K562 (cell line): ENCODE results near the gene MGRN1. TPM values are rescaled to one million over a fixed set of nuclear protein-coding genes. Genes with fewer than 3 reads are reported as not detected.

ENCODE experiments used
- GABPA ChIP-seq: fragments of 200-800 bp; sonication (Bioruptor generic); conservative IDR thresholded peaks from 2 replicates; pipeline ENCODE4 v1.6.1; 2016; ENCODE audit warnings: low read depth, missing genetic modification characterization, missing compliant biosample characterization
- JUND ChIP-seq, 2 experiments: IDR thresholded peaks; 2 replicates in 1 of 2; 3 replicates in 1 of 2; pipeline ENCODE4 v1.6.1; 2011; ENCODE audit warnings: borderline replicate concordance in 2 of 2, low read depth in 2 of 2, low read length in 2 of 2, improper control_type of control experiment in 1 of 2, missing biosample characterization in 1 of 2, missing genetic modification characterization in 1 of 2, missing genetic modification reagents in 1 of 2
- MAFF ChIP-seq: IDR thresholded peaks from 2 replicates; pipeline ENCODE4 v1.6.1; 2012; ENCODE audit warnings: low read length, improper control_type of control experiment
- MTA3 ChIP-seq: fragments of 450-650 bp; formaldehyde crosslinking; IDR thresholded peaks from 2 replicates; pipeline ENCODE4 v1.6.1; 2017; ENCODE audit warnings: mild to moderate bottlenecking, borderline replicate concordance
- NR2C2 ChIP-seq, 2 experiments: fragments of 200-800 bp in 1 of 2; sonication (Bioruptor generic) in 1 of 2; sonication (generic) in 1 of 2; formaldehyde crosslinking in 1 of 2; IDR thresholded peaks; 2 replicates each; pipeline versions ENCODE4 v1.6.1 to v1.8.0; 2016 to 2022; ENCODE audit warnings: mild to moderate bottlenecking in 1 of 2, missing compliant biosample characterization in 1 of 2, missing genetic modification characterization in 1 of 2, missing genetic modification reagents in 1 of 2
- PHF20 ChIP-seq: fragments of 450-650 bp; IDR thresholded peaks from 2 replicates; pipeline ENCODE4 v1.6.1; 2018; ENCODE audit not compliant: partially characterized antibody
- RBM34 ChIP-seq: fragments of 200-400 bp; formaldehyde crosslinking; IDR thresholded peaks from 2 replicates; pipeline ENCODE4 v1.6.1; 2018; ENCODE audit warnings: low read length, borderline replicate concordance; ENCODE audit not compliant: insufficient read depth
- SIX5 ChIP-seq, 2 experiments: IDR thresholded peaks; 2 replicates each; pipeline ENCODE4 v1.6.1; 2011; ENCODE audit warnings: low read length in 2 of 2, borderline replicate concordance in 1 of 2, low read depth in 1 of 2, mild to moderate bottlenecking in 1 of 2, moderate library complexity in 1 of 2; ENCODE audit not compliant: insufficient read depth in 1 of 2
- SOX6 ChIP-seq: fragments of 450-650 bp; IDR thresholded peaks from 2 replicates; pipeline ENCODE4 v1.6.1; 2014; ENCODE audit warnings: mild to moderate bottlenecking
- SP1 ChIP-seq: sonication (generic); formaldehyde crosslinking; IDR thresholded peaks from 2 replicates; pipeline ENCODE4 v1.8.1; 2022; ENCODE audit warnings: mild to moderate bottlenecking, missing genetic modification reagents
- TBP ChIP-seq: optimal IDR thresholded peaks from 2 replicates; pipeline ENCODE3; 2011; ENCODE audit warnings: low read depth, low read length, improper control_type of control experiment
- XRCC5 ChIP-seq: fragments of 200-400 bp; formaldehyde crosslinking; IDR thresholded peaks from 2 replicates; pipeline ENCODE4 v1.6.1; 2017; ENCODE audit warnings: low read depth, mild to moderate bottlenecking, low read length
- ZEB2 ChIP-seq: fragments of 450-650 bp; IDR thresholded peaks from 2 replicates; pipeline ENCODE4 v1.6.1; 2016
- ZNF143 ChIP-seq: sonication (generic); formaldehyde crosslinking; IDR thresholded peaks from 2 replicates; pipeline ENCODE4 v1.9.0; 2022; ENCODE audit warnings: mild to moderate bottlenecking, missing genetic modification reagents
- polyA plus RNA-seq, 8 experiments: library from polyadenylated mRNA; depleted of rRNA in 4 of 8; stranded (reverse) in 5 of 8; unstranded in 3 of 8; fragments of >200 nt; fragmentation: Nextera tagmentation in 2 of 8; fragmentation: Illumina TruSeq in 1 of 8; extraction: Ambion mirVana in 2 of 8; extraction: Trizol in 1 of 8; gene quantifications; 2 replicates each; pipeline versions ENCODE4 v1.2.1 to v1.2.3, GENCODE V29; 2011 to 2014; ENCODE audit warnings: inconsistent platforms in 1 of 8, missing spikeins in 1 of 8
- total RNA-seq, 7 experiments: library from RNA; depleted of rRNA in 6 of 7; stranded (reverse); fragments of >200 nt in 6 of 7; fragmentation: Illumina TruSeq in 2 of 7; extraction: Trizol in 2 of 7; gene quantifications; 2 replicates each; pipeline versions ENCODE4 v1.2.1 to v1.2.3, GENCODE V29; 2011 to 2021; ENCODE audit warnings: low replicate concordance in 1 of 7
- TF ChIP-seq, protein P1 (sequence below): fragments of 200-800 bp; sonication (Bioruptor generic); IDR thresholded peaks from 2 replicates; pipeline ENCODE4 v1.6.1; 2016; ENCODE audit warnings: missing genetic modification characterization, missing compliant biosample characterization
- TF ChIP-seq, protein P2 (sequence below): fragments of 450-650 bp; formaldehyde crosslinking; IDR thresholded peaks from 2 replicates; pipeline ENCODE4 v1.4.0; 2020; ENCODE audit warnings: mild to moderate bottlenecking, mixed read lengths
- TF ChIP-seq, protein P3 (sequence below), 3 experiments: fragments of 200-800 bp in 1 of 3; sonication (Bioruptor generic) in 1 of 3; sonication (generic) in 1 of 3; formaldehyde crosslinking in 1 of 3; IDR thresholded peaks; 2 replicates each; pipeline versions ENCODE4 v1.6.1 to v1.8.0; 2016 to 2022; ENCODE audit warnings: mild to moderate bottlenecking in 2 of 3, missing compliant biosample characterization in 2 of 3, missing genetic modification characterization in 2 of 3, missing genetic modification reagents in 1 of 3

MGRN1 gene
- total and polyA plus RNA-seq, 9 of the 15 experiments (the other 6 are each of a cell fraction or from before 2014, with no cell fraction given), result 0.15 to 37.9 (median 6.0) TPM

DNA sequence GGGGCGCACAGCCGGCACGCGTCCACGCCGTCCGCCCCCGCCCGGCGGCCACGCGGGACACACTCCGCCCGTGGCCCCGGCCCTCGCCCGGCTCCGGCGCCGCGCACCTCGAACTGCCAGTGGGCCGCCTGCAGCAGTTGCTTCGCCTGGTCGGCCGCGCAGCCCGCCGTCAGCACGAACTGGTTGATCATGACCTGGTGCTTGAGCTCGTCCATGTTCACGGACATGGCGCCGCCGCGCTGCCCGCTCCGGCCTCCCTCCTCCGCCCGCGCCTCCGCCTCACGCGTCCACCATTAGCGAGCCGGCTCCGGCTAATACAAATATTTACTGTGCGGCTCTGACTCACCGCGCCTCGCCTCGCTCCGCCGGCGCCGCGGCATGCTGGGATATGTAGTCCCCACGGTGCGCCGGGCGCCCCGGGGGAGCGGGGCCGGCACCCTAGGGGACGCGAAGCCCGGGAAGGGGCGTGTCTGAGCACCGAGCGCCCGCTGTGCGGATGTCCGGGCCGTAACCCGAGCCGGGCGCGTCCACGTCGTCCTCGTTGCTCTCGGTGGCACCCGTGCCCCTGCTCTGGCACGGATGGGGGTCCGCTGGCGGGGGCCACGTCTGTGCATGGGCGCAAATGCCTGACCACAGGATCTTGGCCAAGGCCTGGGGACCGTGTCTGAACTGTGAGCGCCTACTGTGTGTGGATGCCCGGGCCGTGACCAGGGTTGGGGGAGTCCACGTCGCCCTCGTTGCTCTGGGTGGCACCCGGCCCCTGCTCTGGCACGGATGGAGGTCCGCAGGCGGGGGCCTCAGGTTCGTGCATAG lies 9.8 kb upstream of the MGRN1 start, which contains the start of gene UBALD1 (continued):
- TF ChIP-seq, protein P1, sequence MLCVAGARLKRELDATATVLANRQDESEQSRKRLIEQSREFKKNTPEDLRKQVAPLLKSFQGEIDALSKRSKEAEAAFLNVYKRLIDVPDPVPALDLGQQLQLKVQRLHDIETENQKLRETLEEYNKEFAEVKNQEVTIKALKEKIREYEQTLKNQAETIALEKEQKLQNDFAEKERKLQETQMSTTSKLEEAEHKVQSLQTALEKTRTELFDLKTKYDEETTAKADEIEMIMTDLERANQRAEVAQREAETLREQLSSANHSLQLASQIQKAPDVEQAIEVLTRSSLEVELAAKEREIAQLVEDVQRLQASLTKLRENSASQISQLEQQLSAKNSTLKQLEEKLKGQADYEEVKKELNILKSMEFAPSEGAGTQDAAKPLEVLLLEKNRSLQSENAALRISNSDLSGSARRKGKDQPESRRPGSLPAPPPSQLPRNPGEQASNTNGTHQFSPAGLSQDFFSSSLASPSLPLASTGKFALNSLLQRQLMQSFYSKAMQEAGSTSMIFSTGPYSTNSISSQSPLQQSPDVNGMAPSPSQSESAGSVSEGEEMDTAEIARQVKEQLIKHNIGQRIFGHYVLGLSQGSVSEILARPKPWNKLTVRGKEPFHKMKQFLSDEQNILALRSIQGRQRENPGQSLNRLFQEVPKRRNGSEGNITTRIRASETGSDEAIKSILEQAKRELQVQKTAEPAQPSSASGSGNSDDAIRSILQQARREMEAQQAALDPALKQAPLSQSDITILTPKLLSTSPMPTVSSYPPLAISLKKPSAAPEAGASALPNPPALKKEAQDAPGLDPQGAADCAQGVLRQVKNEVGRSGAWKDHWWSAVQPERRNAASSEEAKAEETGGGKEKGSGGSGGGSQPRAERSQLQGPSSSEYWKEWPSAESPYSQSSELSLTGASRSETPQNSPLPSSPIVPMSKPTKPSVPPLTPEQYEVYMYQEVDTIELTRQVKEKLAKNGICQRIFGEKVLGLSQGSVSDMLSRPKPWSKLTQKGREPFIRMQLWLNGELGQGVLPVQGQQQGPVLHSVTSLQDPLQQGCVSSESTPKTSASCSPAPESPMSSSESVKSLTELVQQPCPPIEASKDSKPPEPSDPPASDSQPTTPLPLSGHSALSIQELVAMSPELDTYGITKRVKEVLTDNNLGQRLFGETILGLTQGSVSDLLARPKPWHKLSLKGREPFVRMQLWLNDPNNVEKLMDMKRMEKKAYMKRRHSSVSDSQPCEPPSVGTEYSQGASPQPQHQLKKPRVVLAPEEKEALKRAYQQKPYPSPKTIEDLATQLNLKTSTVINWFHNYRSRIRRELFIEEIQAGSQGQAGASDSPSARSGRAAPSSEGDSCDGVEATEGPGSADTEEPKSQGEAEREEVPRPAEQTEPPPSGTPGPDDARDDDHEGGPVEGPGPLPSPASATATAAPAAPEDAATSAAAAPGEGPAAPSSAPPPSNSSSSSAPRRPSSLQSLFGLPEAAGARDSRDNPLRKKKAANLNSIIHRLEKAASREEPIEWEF, result peak; percentile 63; the same call in 1 of the 2 replicates
- TF ChIP-seq XRCC5 (0 out of 2 replicates have a peak, but pooled peaks have one; percentile 41), ZNF143 (CRISPR knock-in tag) (peak; percentile 95), PHF20 (no peak), SOX6 (no peak), TBP (peak; percentile 82), JUND (IDR thresholded peaks at IDR 0.05; ENCODE audit: borderline replicate concordance, low read depth, low read length) (peak; percentile 97), JUND (tag; IDR thresholded peaks at IDR 0.05; ENCODE audit: borderline replicate concordance, low read depth, low read length) (peak; percentile 92; the same call in 1 of the 3 replicates), NR2C2 (CRISPR knock-in tag; IDR thresholded peaks at IDR 0.05) (no peak; the same call in 1 of the 2 replicates), NR2C2 (tag; IDR thresholded peaks at IDR 0.05) (peak; percentile 61; the same call in 1 of the 2 replicates), GABPA (tag) (peak; percentile 77), RBM34 (no peak; the same call in 1 of the 2 replicates), ZEB2 (no peak), SIX5 (IDR thresholded peaks at IDR 0.05; ENCODE audit: borderline replicate concordance in 1 of 2, insufficient read depth in 1 of 2, low read depth in 1 of 2, low read length in 2 of 2) (peak; percentile 71 to 80), MAFF (no peak), SP1 (peak; percentile 71; the same call in 1 of the 2 replicates), MTA3 (peak; percentile 73; the same call in 1 of the 2 replicates)
- TF ChIP-seq, protein P2, sequence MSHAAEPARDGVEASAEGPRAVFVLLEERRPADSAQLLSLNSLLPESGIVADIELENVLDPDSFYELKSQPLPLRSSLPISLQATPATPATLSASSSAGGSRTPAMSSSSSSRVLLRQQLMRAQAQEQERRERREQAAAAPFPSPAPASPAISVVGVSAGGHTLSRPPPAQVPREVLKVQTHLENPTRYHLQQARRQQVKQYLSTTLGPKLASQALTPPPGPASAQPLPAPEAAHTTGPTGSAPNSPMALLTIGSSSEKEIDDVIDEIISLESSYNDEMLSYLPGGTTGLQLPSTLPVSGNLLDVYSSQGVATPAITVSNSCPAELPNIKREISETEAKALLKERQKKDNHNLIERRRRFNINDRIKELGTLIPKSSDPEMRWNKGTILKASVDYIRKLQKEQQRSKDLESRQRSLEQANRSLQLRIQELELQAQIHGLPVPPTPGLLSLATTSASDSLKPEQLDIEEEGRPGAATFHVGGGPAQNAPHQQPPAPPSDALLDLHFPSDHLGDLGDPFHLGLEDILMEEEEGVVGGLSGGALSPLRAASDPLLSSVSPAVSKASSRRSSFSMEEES, result no peak
- TF ChIP-seq, protein P3, sequence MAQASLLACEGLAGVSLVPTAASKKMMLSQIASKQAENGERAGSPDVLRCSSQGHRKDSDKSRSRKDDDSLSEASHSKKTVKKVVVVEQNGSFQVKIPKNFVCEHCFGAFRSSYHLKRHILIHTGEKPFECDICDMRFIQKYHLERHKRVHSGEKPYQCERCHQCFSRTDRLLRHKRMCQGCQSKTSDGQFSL (CRISPR knock-in tag; IDR thresholded peaks at IDR 0.05), result peak; percentile 81
- TF ChIP-seq, protein P3 (tag; IDR thresholded peaks at IDR 0.05), result no peak
